Stimulated activated CD4-positive, alpha-beta T cell treated with anti-CD3 and anti-CD28 coated beads, Interleukin-15, amount 100 ng/mL, for 24 hours (primary cell): ENCODE data around the gene DMRTB1.
A peak's percentile ranks its signal among the peaks of the same experiment; 100 is the strongest.

Source experiments
- DNase-seq: peaks from one replicate; pipeline ENCODE4 v3.0.0-alpha.2; 2020

DMRTB1 gene

DNA sequence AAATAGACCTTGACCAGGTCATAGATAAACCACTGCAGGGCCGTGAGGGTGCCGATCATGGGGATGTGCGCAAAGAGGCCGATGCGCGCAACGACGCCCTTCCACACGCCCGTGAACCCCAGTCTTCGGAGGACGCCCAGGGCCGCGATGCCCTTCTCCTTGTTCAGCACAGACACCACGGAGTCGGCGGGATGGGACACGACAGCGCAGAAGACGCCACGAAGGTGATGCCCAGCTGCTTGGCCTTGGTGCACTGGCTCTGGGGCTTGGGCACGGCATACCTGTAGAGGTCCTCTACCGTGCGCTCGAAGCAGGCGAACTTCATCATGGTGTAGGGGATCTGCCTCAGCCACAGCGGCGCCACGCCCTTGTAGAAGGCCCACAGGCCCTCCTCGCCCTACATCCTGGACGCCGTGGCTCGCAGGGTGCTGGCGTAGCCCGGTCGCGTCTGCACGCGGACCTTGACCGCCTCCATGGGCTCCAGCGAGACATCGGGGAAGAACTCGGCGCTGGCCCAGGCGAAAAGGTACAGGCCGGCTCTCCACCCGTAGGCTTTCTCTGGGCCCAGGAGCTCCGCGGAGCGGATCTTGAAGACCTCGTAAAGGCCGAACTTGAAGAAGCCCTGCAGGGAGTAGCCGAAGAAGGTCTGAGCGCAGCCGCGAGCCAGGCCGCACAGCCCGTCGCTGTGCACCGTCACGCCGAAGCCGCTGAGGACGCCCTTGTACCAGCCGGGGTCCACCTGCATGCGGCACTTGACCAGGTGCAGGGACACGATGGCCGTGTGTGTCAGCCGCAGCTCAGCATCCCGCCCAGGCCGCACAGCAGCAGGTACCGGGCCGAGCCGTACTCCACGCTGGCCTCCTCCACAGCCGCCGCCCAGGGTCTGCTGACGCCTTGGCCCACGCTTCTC lies 20.5 kb upstream of the DMRTB1 start:
- no peak for DNase-seq

DNA sequence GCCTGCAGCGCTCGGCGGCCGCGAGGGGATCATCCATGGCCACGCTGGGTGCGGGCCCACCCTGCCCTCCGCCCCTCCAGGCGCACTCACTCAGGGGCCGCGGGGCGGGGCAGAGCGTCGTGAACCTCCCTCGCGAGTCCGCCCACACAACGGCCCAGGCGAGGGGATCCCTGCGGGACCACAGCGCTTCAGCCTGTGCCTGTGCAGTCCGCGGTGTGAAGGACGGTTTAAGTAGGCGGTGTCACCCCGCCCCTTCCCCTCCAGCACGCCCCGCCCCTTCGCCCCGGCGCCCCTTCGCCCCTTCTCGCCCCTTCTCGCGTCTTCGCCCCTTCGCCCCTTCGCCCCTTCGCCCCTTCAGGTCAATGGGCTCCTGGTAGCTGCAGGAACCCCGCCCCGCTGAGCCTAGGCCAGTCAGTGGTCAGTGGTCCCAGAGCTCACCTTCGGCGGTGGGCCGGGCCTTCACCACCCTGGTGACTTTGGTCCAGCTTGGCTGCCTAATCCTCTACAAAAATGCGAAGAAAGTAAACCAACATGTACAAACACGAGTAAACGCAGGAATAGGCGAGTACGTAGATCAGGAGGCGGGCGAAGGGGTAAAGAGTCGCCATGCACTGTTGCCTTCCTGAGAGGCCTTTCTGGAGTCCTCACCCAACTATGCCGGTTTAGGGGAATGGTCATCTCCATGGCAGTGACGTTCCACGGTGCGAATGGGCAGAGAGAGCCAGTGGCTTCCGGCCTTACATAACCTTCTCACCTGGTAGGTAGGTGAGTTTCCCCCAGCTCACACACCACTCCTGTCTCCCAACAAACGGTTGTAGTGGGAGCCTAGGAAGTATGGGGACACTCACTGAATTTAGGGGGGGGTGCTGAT lies 19.6 kb upstream of the DMRTB1 start:
- DNase-seq = no peak

GRCh38 chr1:53440633-53441032 lies 18.6 kb upstream of the DMRTB1 start:
- no peak for DNase-seq

DNA sequence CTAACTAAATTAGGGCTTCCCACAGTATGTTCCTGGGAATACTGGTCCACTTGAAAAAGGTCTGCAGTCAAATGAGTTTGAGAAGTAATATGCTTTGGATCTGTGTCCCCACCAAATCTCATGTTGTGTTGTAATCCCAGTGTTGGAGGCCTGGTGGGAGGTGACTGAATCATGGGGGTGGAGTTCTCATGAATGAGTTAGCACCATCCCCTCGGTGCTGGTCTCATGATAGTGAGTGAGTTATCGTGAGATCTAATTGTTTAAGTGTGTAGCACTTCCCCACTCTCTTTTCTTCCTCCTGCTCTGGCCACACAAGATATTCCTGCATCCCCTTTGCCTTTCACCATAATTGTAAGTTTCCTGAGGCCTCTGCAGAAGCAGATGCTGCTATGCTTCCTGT lies 16.9 kb upstream of the DMRTB1 start:
- DNase-seq = no peak

DNA sequence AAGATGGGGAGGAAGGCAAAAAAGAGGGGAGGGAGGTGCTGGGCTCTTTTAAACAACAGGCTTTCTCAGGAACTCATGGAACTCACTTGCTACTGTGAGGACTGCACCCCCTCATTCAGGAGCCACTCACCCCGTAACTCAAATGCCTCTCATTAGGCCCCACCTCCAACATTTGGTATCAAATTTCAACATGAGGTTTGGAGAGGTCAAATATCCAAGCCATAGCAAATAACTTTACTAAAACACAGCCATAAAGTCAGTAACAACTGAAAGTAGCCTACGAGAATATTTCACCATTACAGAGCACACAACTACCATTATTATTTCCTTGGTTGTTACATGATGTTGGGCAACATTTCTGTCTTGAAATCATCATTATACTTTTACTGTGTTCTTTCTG lies 13.1 kb upstream of the DMRTB1 start:
- no peak for DNase-seq

- no peak for DNase-seq
These were observed 11.8 kb upstream of the DMRTB1 start for GRCh38 chr1:53447413-53447812.

DNA sequence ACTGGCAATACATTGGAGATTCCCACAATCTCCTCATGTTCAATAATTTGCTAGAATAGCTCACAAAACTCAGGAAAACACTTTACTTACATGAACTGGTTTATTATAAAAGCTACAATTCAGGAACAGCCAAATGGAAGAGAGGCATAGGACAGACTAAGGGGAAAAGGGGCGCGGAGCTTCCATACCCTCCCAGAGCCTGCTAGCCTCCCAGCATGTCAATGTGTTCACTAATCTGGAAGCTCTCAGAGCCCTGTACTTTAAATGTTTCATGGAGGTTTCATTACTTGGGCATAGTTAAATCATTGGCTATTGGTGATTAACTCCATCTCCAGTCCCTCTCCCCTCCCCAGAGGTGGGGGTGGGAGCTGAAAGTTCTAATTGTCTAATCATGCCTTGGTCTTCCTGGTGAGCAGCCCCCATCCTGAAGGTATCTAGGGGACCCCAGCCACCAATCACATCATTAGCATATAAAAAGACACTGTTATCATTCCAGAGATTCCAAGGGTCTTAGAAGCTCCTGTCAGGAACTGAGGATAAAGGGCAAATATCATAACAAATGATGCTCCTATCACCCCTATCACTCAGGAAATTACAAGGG lies 10.9 kb upstream of the DMRTB1 start:
- no peak for DNase-seq

GRCh38 chr1:53449021-53449420 lies 10.2 kb upstream of the DMRTB1 start:
- DNase-seq = no peak

DNA sequence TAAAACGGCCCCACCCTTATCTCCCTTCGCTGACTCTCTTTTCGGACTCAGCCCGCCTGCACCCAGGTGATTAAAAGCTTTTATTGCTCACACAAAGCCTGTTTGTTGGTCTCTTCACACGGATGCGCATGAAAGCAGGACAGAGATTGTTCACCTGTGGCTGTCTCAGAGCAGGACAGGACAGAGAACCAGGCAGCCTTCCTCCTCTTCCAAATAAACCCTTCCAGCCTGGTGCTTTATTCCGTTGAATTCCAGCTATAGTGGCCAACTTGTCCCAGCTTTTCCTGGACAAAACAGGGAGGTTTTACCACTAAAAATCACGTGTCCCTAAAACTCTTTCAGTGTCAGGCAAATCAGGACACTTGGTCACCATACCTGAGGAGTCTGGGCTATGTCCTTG lies 9.5 kb upstream of the DMRTB1 start:
- no peak for DNase-seq

DNA sequence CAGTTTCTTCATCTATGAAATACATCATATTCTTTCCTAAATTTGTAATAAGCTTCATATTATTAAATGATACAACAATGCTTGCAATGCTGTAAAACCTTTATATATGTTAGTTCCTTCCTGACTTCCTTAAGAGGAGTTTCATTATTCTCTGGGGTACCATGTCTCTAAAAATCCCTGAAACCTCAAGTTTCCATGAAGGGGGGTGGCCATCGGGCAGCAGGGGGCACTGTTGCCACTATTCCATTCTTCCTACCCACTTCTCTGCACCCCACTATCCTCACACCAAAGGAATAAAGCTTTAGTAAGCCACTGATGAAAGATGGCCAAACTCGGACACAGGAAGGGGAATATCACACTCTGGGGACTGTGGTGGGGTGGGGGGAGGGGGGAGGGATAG lies 9.0 kb upstream of the DMRTB1 start:
- peak; percentile 19 for DNase-seq

DNA sequence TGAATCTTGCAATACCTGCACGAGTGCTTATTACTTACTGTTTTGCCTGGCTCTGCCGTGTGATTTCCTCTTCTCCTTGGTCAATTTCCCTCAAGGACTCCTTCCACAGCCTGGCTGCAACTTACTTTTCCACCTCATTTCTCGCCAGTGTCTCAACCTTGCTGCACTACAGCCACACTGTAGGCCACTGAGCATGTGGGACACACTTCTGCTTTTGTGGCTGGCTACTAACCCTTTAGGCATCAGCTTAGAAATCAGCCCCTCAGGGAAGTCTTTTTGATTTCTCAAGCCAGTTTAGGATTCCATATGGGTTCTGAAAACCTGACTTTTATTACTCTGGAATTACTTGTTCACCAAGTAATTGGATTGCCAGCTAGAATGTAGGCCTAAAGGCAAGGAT lies 5.2 kb upstream of the DMRTB1 start:
- DNase-seq = no peak

- DNase-seq = no peak
These were observed 3.7 kb upstream of the DMRTB1 start for GRCh38 chr1:53455364-53455991.

GRCh38 chr1:53458634-53459033 lies 565 bp upstream of the DMRTB1 start:
- DNase-seq = no peak

- no peak for DNase-seq
These were observed 1.0 kb downstream of the DMRTB1 start for GRCh38 chr1:53460211-53460634.

DNA sequence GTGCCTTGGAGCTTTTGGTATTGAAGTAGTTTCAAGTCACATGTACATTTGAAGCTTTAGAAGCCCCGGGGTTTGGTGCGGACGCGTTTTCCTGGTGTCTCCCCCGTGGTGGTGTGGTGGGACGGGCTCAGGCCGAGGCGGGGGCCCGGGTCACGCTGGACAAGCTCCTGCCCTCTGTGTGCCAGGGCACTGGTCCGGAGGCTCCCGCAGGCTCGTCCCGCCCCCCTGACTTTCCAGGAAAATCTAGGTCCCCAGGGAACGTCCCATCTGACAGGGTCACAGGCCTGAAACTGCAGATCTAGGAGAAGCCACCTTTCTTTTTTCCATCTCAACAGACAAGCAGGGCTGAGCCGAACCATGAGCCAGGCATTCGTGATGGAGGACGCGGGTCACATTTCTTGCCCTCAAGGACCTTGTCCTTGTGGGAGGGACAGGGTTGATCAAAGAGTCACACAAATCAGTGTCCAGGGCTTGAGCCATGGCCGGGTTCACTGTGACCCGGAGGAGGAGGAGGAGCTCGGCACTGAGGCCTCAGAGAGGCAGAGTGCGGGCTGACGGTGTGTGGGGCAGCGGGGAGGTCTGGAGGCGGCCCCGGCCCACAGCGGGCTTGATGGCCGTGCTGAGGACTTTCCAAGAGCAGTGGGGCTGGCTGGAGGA lies 1.6 kb downstream of the DMRTB1 start:
- DNase-seq = no peak

DNA sequence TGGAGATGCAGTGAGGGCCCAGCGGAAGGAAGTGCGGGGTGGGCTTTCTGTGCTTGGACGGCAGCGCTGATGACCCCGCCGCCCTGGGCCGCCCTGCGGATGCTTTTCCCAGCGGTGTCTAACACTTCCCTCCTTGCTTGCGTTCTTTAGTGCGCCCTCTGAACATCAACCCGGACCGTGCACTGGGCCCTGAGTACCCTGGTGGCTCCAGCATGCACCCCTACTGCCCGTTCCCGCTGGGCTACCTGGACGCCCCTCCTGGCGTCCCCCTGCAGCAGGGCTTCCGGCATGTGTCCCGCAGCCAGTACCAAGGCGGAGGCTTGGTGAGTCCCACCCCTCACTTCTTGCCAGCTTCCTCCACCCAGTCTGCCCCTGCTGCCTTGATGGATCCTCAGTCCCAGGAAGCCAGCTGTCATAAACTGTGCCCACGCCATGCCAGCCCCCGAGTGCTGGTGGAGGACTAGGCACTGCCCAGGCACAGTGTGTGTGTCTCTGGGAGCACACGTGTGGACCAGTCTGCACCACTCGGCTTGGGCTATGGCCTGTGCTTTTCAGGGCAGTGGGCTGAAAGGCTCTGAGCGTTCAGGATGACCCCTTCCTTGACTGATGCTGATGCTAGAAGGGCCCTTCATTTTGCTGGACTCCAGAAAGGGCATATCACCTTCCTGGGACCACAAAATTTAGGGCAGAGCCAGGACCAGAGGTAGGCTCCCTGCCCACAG lies 2.3 kb downstream of the DMRTB1 start:
- no peak for DNase-seq

DNA sequence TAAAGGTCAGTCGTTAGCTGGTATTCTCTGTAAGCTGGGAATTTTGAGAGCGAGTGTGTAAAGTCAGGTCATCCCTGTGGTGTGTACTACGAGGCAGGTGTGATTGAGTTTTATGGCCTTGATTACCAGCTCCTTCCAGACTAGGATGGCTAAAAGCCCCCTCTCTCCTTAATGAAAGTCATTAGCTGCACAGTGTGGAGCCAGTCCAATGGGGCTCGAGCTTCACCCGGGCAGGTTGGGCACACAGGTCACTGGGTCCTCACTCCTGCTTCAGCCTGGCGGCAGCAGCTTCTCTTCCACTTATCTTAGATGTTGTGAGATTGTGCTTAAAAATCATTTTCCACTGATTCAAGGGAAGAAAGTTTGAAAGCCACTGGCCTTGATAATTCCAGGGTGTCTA lies 3.0 kb downstream of the DMRTB1 start:
- no peak for DNase-seq

DNA sequence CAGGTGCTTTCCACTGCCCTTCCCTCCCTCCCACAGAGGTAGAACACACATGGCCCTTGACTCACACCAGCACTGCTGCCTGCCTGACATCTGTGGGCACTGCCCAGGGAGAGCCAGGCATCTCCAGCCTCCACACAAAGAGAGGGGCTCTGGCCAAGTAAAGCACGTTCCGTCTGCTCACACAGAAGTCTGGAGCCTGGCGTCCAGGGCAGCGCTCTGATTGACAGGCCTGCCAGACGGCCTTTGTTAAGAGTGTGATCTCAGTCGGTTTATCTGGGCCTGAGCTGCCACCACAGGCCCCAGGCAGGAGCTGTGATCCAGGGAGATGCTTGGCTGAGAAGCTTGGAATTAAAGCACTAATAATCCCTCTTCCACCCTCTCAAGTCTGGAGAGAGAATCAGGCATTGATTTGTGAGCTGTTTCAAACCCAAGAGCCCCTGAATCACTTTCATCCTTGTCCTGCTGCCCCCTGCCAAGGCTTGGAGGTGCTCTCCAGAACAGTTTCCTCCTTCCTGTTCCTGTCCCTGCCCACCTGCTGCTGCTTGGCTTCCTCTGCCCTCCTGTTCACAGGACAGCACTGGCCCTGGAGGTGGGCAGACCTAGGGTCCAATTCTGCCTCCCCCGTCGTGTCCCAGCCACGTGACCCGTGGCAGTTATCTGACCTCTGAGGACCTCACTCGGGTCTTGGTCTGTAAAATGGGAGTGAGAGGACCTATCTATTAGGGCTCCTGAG lies 3.7 kb downstream of the DMRTB1 start:
- DNase-seq = no peak

DNA sequence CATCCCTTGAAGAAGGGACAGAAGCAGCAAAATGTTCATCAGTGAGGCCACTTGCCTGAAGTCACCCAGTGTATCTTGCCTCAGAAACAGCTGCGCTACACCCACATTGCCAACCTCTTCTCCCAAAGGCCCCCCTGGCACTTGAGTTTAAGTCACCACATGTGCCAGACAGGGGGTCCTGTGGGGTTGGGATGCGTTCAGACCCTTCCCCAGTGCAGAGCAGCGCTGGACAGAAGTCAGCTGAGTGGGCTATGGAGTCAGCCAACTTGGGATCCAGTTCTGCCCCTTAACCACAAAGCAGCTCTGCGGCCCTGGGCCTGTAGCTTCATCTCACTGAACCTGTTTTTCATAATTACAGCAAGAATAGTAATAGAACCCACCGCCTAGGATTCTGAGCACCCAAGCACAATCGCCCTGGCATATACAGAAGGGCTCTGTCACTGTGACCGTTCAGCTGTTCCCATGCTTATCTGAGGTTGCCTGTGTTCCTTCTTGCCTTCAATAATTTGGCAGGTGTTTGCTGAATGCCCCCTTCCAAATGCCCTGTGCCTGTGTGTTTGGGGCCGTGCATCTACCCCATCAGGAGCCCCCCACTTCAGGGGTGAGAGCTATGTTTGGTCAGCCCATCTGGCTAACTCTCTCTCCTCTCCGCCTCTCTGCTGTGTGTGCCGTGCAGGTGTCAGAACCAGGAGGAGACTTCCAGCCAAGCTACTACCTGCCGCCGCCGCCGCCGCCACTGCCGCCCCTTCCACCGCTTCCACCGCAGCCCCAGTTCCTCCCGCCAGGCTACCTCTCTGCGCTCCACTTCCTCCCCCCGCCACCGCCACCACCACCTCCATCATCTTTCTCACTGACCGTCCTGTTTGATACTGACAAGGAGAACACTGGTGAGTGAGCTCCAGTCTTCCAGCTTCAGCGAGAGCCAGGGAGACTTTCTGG lies 5.0 kb downstream of the DMRTB1 start:
- DNase-seq = no peak
